LNCAP (cell line): ENCODE data around the gene ATP6V1C2.

ENCODE experiments used
- CTCF ChIP-seq: fragments of 450-650 bp; IDR thresholded peaks from 2 replicates; pipeline ENCODE4 v1.5.1; 2017; ENCODE audit warnings: mild to moderate bottlenecking

Gene ATP6V1C2

GRCh38 chr2:10834068-10834655, 112.7 kb downstream of the ATP6V1C2 start:
- no peak for TF ChIP-seq CTCF
